Stimulated activated CD8-positive, alpha-beta memory T cell treated with anti-CD3 and anti-CD28 coated beads, Interleukin-12 subunit alpha, Interleukin-12 subunit beta, amount 100 ng/mL, for 24 hours (primary cell): ENCODE data around the gene MAN2B2.

ENCODE experiments used
- DNase-seq: peaks from one replicate; pipeline ENCODE4 v3.0.0-alpha.2; 2020; ENCODE audit errors: extremely low read depth

MAN2B2 gene

GRCh38 chr4:6594826-6595355 lies 19.9 kb downstream of the MAN2B2 start:
- no peak for DNase-seq

DNA sequence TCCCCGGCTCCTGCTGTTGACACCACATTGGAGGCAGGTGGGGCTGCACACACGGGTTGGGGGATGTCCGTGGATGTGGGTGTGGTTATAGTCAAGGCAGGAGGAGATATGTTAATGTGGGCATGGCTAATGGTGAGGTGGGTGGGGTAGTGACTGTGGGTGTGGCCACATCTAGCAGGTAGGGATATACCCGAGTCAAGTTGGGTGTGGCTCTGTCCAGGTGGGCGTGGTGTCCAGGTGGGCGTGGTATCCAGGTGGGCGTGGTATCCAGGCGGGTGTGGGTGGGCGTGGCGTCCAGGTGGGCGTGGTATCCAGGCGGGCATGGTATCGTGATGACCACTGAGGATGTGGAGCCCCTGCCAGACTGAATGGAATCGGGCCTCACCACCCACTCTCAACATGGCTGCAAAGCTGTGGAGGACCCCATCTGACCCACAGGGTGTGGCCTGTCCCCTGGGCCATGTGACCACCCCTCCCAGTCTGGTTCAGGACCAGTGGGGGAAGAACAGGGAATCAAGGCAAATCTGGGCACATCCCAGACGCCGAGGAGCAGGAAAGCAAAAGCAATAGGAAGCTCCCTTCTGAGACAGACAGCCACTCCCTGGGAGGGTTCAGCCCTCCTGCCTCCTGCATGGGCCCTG lies 21.0 kb downstream of the MAN2B2 start:
- no peak for DNase-seq

DNA sequence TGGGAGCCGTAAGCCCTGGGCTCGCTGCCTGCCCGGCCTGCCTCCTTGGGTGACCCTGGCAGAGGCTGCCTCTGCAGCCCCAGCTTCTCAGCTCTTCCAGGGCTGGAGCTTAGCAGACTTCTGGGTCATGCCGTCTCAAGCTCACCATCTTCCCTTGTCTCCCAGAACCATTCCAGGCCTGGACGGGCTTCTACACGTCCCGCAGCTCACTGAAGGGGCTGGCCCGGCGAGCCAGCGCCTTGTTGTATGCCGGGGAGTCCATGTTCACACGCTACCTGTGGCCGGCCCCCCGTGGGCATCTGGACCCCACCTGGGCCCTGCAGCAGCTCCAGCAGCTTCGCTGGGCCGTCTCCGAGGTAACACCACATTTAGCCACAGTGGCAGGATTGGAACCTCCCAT lies 22.0 kb downstream of the MAN2B2 start:
- no peak for DNase-seq

GRCh38 chr4:6598127-6598526 lies 23.1 kb downstream of the MAN2B2 start:
- DNase-seq = no peak

DNA sequence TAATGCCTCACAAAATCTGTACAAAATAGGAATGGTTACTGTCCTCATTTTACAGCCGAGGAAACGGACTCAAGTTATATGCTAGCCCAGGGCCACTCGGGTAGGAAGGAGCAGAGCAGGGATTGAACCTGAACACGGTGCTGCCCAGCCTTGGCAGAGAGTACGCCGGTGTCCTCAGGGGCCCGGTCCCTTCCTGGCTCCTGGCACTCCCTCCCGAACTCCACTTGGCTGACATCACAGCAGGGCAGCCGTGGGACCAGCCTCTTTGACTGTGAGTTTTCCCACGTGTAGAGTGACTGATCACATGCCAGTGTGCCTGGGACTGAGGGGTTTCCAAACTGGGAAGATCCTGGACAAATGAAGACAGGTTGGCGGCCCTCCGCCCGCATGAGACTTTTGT lies 23.7 kb downstream of the MAN2B2 start:
- DNase-seq = no peak

GRCh38 chr4:6601661-6602250 lies 26.8 kb downstream of the MAN2B2 start:
- DNase-seq = no peak

DNA sequence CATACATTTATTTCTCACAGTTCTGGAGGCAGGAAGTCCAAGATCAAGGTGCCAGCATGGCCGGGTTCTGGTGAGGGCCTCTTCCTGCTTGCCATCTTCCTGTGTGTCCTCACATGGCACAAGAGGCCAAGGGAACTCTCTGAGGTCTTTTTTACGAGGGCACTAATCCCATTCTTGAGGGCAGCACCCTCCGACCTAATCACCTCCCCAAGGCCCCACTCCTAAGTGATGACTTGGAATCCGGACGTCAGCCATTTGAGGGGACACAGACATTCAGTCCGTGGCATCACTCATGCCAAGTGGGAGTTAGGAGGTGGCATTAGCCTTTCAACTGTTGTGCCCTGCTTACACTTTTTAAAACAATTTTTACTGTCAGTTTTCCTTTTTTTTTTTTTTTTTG lies 27.3 kb downstream of the MAN2B2 start:
- DNase-seq = no peak

DNA sequence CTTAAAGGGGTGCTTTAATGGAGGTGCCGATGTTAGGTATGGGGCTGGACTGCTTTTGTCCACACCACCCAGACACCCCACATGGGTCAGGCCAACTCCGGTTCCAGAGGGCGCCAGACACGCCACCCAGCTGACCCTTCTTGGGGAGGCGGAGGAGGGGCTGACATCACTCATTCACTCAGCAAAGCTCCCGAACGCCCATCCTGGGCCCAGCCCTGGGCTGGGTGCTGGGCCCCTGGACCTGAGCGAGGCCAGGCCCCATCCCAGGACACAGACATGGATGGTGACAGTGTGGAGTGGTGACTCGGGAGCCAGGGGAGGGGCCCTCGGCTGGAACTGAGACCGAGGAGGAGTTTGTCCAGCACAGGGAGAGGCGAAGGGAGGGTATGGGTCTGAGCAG lies 28.1 kb downstream of the MAN2B2 start:
- DNase-seq = no peak

- no peak for DNase-seq
These were observed 30.1 kb downstream of the MAN2B2 start for GRCh38 chr4:6605114-6605513.

DNA sequence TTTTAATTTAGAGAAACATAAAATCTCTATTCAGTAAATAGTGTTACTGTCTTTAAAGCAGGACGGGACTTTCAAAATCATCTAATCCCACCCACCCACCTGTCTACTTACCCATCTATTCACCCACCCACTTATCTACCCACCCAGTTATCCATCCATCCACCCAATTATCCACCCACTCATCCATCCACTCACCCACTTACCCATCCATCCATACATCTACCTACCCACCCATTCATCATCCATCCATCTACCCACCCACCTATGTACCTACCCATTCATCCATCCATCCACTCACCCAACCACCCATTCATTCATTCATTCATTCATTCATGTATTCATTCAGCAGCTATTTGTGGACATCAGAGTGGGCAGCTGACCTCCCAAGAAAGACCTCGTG lies 30.6 kb downstream of the MAN2B2 start:
- DNase-seq = no peak

- DNase-seq = no peak
These were observed 31.7 kb downstream of the MAN2B2 start for GRCh38 chr4:6606465-6607235.

- no peak for DNase-seq
These were observed 32.5 kb downstream of the MAN2B2 start for GRCh38 chr4:6607368-6608055.

DNA sequence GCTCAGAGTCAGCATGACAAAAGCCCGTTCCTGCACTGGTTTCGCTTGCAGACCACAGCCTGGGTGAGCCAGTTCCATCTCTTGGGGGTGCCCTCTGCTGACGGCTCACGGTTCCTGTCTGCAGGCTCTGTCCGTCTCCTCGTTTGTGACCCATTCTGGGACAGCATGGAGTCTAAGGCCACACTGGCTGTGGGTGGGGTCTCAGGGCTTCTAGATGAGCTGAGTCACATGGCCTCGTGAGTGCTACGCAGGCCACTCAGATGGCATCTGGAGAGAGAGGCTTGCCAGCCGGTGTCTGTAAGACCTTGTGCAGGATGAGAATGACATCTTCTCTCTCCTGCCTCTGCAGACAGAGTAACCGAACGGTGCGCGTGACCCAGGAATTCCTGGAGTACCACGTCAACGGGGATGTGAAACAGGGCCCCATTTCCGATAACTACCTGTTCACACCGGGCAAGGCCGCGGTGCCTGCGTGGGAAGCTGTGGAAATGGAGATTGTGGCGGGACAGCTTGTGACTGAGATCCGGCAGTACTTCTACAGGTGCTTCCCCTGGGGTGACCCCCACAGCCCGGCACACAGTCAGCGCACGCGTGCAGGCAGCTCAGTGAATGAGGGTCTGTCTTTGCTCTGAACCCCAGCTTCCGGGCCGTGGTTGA lies 33.9 kb downstream of the MAN2B2 start:
- no peak for DNase-seq

GRCh38 chr4:6609415-6610079 lies 34.6 kb downstream of the MAN2B2 start:
- DNase-seq = no peak

- no peak for DNase-seq
These were observed 36.0 kb downstream of the MAN2B2 start for GRCh38 chr4:6610856-6611430.

DNA sequence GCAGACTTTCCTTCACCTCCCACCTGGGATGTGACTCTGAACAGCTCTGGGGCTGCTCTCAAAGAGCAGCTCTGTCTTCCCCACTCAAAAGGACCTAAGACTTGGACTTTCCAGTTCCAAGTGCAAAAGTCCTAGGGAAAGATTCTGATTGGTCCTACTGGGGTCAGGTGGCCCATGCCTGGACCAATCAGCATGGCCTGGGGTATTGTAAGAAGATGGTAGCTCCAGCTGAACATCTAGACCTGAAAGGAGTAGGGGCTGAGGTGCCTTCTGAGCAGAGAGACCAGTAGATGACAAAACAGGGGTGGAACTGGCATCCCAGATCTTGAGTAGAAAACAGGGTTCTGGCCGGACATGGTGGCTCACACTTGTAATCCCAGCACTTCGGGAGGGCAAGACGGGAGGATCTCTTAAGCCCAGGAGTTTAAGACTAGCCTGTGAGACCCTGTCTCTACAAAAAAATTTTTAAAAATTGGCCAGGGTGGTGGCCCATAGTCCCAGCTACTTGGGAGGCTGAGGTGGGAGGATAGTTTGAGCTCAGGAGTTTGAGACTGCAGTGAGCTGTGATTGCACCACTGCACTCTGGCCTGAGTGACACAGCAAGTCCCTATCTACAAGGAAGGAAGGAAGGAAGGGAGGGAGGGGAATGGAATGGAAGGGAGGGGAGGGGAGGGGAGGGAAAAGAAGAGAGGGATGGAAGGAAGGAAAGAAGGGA lies 38.1 kb downstream of the MAN2B2 start:
- DNase-seq = no peak

- no peak for DNase-seq
These were observed 39.0 kb downstream of the MAN2B2 start for GRCh38 chr4:6613676-6614651.

DNA sequence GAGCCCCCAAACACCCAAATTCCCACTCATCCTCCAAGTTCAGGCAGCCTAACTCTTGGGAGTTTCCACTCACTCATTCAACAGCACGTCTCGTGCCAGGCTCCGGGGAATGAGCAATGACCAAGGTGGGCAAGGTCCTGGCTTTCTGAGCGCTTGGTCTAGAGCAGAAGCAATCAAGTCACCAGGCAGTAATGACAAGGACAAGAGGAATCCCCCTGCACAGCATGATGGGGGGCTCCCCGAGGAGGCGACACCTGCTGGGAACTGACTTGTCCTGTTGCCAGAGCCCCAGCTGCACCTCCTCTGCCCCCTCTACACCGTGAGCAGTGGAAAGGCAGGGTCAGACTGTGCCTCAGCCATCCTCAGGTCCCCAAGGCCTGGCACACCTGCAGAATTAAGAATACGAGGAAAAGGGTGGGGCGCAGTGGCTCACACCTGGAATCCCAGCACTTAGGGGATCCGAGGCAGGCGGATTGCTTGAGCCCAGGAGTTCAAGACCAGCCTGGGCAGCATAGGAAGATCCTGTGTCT lies 39.8 kb downstream of the MAN2B2 start:
- DNase-seq = no peak
